Neural crest cell (in vitro differentiated cells): ENCODE data around the gene STRN3. TPM values are rescaled to one million over a fixed set of nuclear protein-coding genes. Genes with fewer than 3 reads are reported as not detected.

Experiments
- DNase-seq: peaks from one replicate; pipeline ENCODE4 v3.0.0; 2021; ENCODE audit warnings: low read depth, mixed read lengths, low spot score
- H3K27ac Mint-ChIP-seq: one replicate; pipeline ENCODE4 v1.8.0; 2021; ENCODE audit warnings: mild to moderate bottlenecking, mixed read lengths; ENCODE audit not compliant: unreplicated experiment
- H3K27me3 Mint-ChIP-seq: 2 replicates; pipeline ENCODE4 v1.8.0; 2021; ENCODE audit warnings: low read depth, mild to moderate bottlenecking, mixed read lengths
- H3K36me3 Mint-ChIP-seq: 2 replicates; pipeline ENCODE4 v1.8.0; 2021; ENCODE audit warnings: low read depth, mild to moderate bottlenecking, mixed read lengths
- H3K4me1 Mint-ChIP-seq: 2 replicates; pipeline ENCODE4 v1.8.0; 2021; ENCODE audit warnings: mixed read lengths
- H3K4me3 Mint-ChIP-seq: one replicate; pipeline ENCODE4 v1.8.0; 2021; ENCODE audit warnings: mild to moderate bottlenecking, mixed read lengths
- H3K9me3 Mint-ChIP-seq: 2 replicates; pipeline ENCODE4 v1.8.0; 2021; ENCODE audit warnings: mixed read lengths
- CTCF ChIP-seq: fragments of 200-600 bp; sonication (generic); conservative IDR thresholded peaks from 2 replicates; pipeline ENCODE4 v1.5.0; 2021; ENCODE audit warnings: antibody characterized with exemption, mild to moderate bottlenecking
- total RNA-seq: library from RNA; stranded (reverse); gene quantifications from 2 replicates; pipeline ENCODE4 v1.2.1, GENCODE V29; 2021

The STRN3 gene
- total RNA-seq, 1 donor from 2014 or later: 37.8 TPM

GRCh38 chr14:31042300-31042699 is 16.1 kb upstream of the STRN3 start:
- no peaks in the 10 kb centered on the region for H3K9me3 Mint-ChIP-seq
- H3K27me3 Mint-ChIP-seq: no peaks in the 10 kb centered on the region
- DNase-seq: no peak
- H3K4me1 Mint-ChIP-seq: peaks cover 3% of the 10 kb centered on the region
- no peak overlapping the region for H3K4me3 Mint-ChIP-seq
- H3K27ac Mint-ChIP-seq: no peak overlapping the region
- H3K36me3 Mint-ChIP-seq: peaks cover 3% of the 10 kb centered on the region
- TF ChIP-seq CTCF: no peak

DNA sequence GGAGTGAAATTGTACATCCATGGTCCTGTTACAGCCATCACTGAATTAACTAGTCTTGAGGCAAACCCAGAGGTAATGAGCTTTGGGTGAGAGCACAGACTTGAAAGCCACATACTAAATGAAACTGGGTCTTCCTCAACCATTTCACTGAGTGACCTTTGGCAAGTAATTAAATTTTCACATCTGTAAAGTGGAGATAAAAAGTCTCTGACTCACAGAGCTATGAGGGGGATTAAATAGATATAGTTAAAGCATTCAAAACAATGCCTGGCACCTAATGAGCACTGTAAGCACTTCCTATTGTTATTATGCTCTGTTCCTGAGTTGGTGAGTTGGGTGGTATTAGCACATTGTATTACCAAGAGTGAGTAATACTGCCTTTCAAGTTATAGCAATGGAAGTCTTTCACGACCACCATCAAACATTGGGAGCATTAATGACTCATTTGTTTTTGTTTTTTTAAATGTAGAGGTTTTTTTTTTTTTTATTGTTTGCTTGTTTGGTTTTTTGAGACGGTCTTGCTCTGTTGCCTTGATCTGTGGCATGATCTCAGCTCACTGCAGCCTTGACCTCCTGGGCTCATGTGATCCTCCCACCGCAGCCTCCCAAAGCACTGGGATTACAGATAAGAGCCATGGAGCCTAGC is 12.5 kb upstream of the STRN3 start:
- Mint-ChIP-seq H3K4me3 (no peak overlapping the region), H3K27me3 (no peaks in the 10 kb centered on the region), H3K9me3 (no peaks in the 10 kb centered on the region), H3K4me1 (peaks cover 3% of the 10 kb centered on the region), H3K36me3 (no peaks in the 10 kb centered on the region), H3K27ac (no peak overlapping the region)
- DNase-seq: no peak
- no peak for TF ChIP-seq CTCF

DNA sequence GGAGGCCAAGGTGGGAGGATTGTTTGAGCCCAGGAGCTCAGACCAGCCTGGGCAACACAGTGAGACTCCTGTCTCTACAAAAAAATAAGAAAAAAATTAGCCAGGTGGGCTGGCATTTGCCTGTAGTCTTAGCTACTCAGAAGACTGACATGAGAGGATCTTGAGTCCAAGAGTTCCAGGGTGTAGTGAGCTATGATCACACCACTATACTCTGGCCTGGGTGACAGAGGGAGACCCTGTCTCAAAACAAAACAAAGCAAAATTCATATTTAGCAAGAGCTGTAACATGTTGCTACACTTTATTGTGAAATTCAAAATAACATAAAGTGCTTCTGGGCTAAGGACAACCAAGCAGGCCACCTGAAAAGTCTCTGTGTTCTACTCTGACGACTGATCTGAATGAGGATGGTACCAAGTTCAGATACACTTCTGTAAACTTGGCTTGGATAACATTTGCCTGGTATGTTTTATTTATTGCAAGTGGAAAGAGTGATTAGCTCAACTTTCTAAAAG is 11.6 kb upstream of the STRN3 start:
- TF ChIP-seq CTCF: no peak
- no peaks in the 10 kb centered on the region for H3K27me3 Mint-ChIP-seq
- H3K36me3 Mint-ChIP-seq: no peaks in the 10 kb centered on the region
- peaks cover 3% of the 10 kb centered on the region for H3K4me1 Mint-ChIP-seq
- no peak for DNase-seq
- no peak overlapping the region for H3K27ac Mint-ChIP-seq
- H3K4me3 Mint-ChIP-seq: no peak overlapping the region
- H3K9me3 Mint-ChIP-seq: no peaks in the 10 kb centered on the region

- Mint-ChIP-seq H3K4me1 (peaks cover 3% of the 10 kb centered on the region), H3K4me3 (no peak overlapping the region), H3K27ac (no peak overlapping the region), H3K27me3 (no peaks in the 10 kb centered on the region), H3K36me3 (no peaks in the 10 kb centered on the region), H3K9me3 (no peaks in the 10 kb centered on the region)
- DNase-seq: no peak
- TF ChIP-seq CTCF: no peak
These were observed 10.4 kb upstream of the STRN3 start for GRCh38 chr14:31036552-31036951.

GRCh38 chr14:31030469-31030868 is 4.3 kb upstream of the STRN3 start:
- TF ChIP-seq CTCF: no peak
- H3K9me3 Mint-ChIP-seq: no peaks in the 10 kb centered on the region
- H3K27ac Mint-ChIP-seq: no peak overlapping the region
- H3K27me3 Mint-ChIP-seq: no peaks in the 10 kb centered on the region
- no peaks in the 10 kb centered on the region for H3K4me1 Mint-ChIP-seq
- H3K4me3 Mint-ChIP-seq: peak overlapping the region; percentile 58
- no peak for DNase-seq
- H3K36me3 Mint-ChIP-seq: no peaks in the 10 kb centered on the region
